ENCODE data around the gene ZC3HAV1.
"Not testable (repeated sequence)": the region's sequence is repeated elsewhere in the genome, so short reads cannot be mapped to it uniquely, and the experiment has no call there.

The ZC3HAV1 gene

GRCh38 chr7:139025861-139026260 lies 83.7 kb downstream of the ZC3HAV1 start:
- not testable (repeated sequence) for DNase-seq

GRCh38 chr7:139023076-139023475 lies 86.4 kb downstream of the ZC3HAV1 start:
- no peak for DNase-seq

- no peak for DNase-seq
Observed at GRCh38 chr7:139022286-139022685, 87.2 kb downstream of the ZC3HAV1 start.

GRCh38 chr7:139018910-139019309 lies 90.6 kb downstream of the ZC3HAV1 start:
- no peak for DNase-seq

- peak in 38 of 56 donors; percentile 7 to 76 (median 34) for DNase-seq
Observed at GRCh38 chr7:139016931-139017511, 92.5 kb downstream of the ZC3HAV1 start.

GRCh38 chr7:139011373-139011772 lies 98.1 kb downstream of the ZC3HAV1 start:
- DNase-seq: no peak

GRCh38 chr7:139004321-139005090 lies 105.0 kb downstream of the ZC3HAV1 start:
- DNase-seq: no peak

GRCh38 chr7:138999414-138999813 lies 110.1 kb downstream of the ZC3HAV1 start:
- DNase-seq: no peak

All from nucleus accumbens (tissue), 56 donors.